T-helper 17 cell (primary cell): Measurements from ENCODE around the gene SMC3. TPM values are rescaled to one million over a fixed set of nuclear protein-coding genes. Genes with fewer than 3 reads are reported as not detected.
"Not testable (repeated sequence)": the region's sequence is repeated elsewhere in the genome, so short reads cannot be mapped to it uniquely, and the experiment has no call there.

Experiments
- ATAC-seq: fragments of 150-1000 bp; cut with Tn5 transposase; 2 replicates; pipeline ENCODE4 v1.10.0; 2021; ENCODE audit warnings: mild to moderate bottlenecking, moderate library complexity
- DNase-seq, 3 donors: peaks; one replicate each; pipeline versions ENCODE4 v3.0.0 to v3.0.0-alpha.2; 2020 to 2021
- H3K9me3 ChIP-seq: one replicate; pipeline ENCODE4 v1.7.0; 2013; ENCODE audit warnings: low read length, mild to moderate bottlenecking; ENCODE audit not compliant: control insufficient read depth, poor library complexity, severe bottlenecking
- H3K27ac Mint-ChIP-seq: one replicate; pipeline ENCODE4 v1.8.0; 2022; ENCODE audit warnings: mild to moderate bottlenecking, moderate library complexity, mixed read lengths
- H3K27me3 Mint-ChIP-seq: one replicate; pipeline ENCODE4 v1.8.0; 2022; ENCODE audit warnings: mixed read lengths
- H3K36me3 Mint-ChIP-seq: one replicate; pipeline ENCODE4 v1.8.0; 2022; ENCODE audit warnings: low read depth, mixed read lengths
- H3K4me1 Mint-ChIP-seq: one replicate; pipeline ENCODE4 v1.8.0; 2022; ENCODE audit warnings: mild to moderate bottlenecking, mixed read lengths
- H3K4me3 Mint-ChIP-seq: one replicate; pipeline ENCODE4 v1.8.0; 2022; ENCODE audit warnings: mild to moderate bottlenecking, moderate library complexity, mixed read lengths
- total RNA-seq, 4 donors: library from RNA in 2 of 4; stranded (reverse) in 2 of 4; gene quantifications; one replicate each; pipeline ENCODE4 v1.2.3 and lab custom pipeline; 2022 to 2026

SMC3 gene
- total RNA-seq, 2 donors from 2014 or later = 31.6 to 35.9 TPM

- peaks cover 15% of the 10 kb centered on the region for H3K4me1 Mint-ChIP-seq
- no peaks in the 10 kb centered on the region for H3K9me3 ChIP-seq
- H3K36me3 Mint-ChIP-seq = no peaks in the 10 kb centered on the region
- no peak overlapping the region for H3K4me3 Mint-ChIP-seq
- ATAC-seq (no peak), DNase-seq (no peak)
- H3K27me3 Mint-ChIP-seq = peaks cover 24% of the 10 kb centered on the region
- H3K27ac Mint-ChIP-seq = no peak overlapping the region
Measured at GRCh38 chr10:110612629-110613028, 45.1 kb downstream of the SMC3 start.

DNA sequence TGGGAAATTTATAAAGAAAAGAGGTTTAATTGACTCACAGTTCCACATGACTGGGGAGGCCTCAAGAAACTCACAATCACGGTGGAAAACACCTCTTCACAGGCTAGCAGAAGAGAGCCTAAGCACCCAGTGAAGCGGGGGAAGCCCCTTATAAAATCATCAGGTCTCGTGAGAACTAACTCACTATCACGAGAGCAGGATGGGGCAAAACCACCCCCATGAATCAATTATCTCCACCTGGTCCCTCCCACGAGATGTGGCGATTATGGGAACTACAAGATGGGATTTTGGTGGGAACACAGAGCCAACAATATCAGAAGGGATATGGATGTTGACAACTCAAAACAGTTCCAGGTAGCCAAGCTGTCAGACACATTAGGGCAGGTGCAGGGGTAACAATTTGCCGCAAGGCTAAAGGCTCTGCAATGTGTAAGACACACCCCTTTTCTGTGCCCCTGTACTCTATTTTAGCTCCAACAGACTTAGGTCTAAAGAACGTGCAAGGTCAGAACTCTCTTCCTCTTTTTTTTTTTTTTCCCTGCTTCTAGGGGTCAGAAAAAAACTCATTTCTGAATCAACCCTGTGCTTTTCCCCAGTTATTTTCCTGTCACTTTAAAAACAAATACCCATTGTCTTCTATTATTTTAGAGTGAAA, 46.0 kb downstream of the SMC3 start:
- peaks cover 24% of the 10 kb centered on the region for H3K27me3 Mint-ChIP-seq
- H3K9me3 ChIP-seq = no peaks in the 10 kb centered on the region
- no peak for DNase-seq
- peaks cover 16% of the 10 kb centered on the region for H3K4me1 Mint-ChIP-seq
- H3K27ac Mint-ChIP-seq = no peak overlapping the region
- peak; percentile 39 for ATAC-seq
- no peaks in the 10 kb centered on the region for H3K36me3 Mint-ChIP-seq
- H3K4me3 Mint-ChIP-seq = no peak overlapping the region

GRCh38 chr10:110613996-110614495, 46.6 kb downstream of the SMC3 start:
- DNase-seq = no peak
- ATAC-seq = no peak
- no peaks in the 10 kb centered on the region for H3K9me3 ChIP-seq
- Mint-ChIP-seq H3K4me1 (peaks cover 16% of the 10 kb centered on the region), H3K36me3 (no peaks in the 10 kb centered on the region), H3K27me3 (peaks cover 24% of the 10 kb centered on the region), H3K27ac (peak overlapping the region; percentile 51), H3K4me3 (no peak overlapping the region)

- DNase-seq (no peak), ATAC-seq (no peak)
- no peaks in the 10 kb centered on the region for H3K36me3 Mint-ChIP-seq
- no peak overlapping the region for H3K27ac Mint-ChIP-seq
- peaks cover 24% of the 10 kb centered on the region for H3K27me3 Mint-ChIP-seq
- H3K9me3 ChIP-seq = no peaks in the 10 kb centered on the region
- H3K4me3 Mint-ChIP-seq = no peak overlapping the region
- H3K4me1 Mint-ChIP-seq = peaks cover 16% of the 10 kb centered on the region
Measured at GRCh38 chr10:110615057-110615747, 47.7 kb downstream of the SMC3 start.

- H3K27ac Mint-ChIP-seq = no peak overlapping the region
- no peaks in the 10 kb centered on the region for H3K36me3 Mint-ChIP-seq
- DNase-seq (no peak), ATAC-seq (no peak)
- no peak overlapping the region for H3K4me3 Mint-ChIP-seq
- H3K4me1 Mint-ChIP-seq = peaks cover 12% of the 10 kb centered on the region
- H3K27me3 Mint-ChIP-seq = peaks cover 11% of the 10 kb centered on the region
- H3K9me3 ChIP-seq = no peaks in the 10 kb centered on the region
Measured at GRCh38 chr10:110616493-110617033, 49.1 kb downstream of the SMC3 start.

GRCh38 chr10:110617425-110618229, 50.1 kb downstream of the SMC3 start:
- Mint-ChIP-seq H3K36me3 (no peaks in the 10 kb centered on the region), H3K27ac (no peak overlapping the region), H3K4me1 (peaks cover 12% of the 10 kb centered on the region), H3K27me3 (peaks cover 10% of the 10 kb centered on the region), H3K4me3 (no peak overlapping the region)
- ATAC-seq (peak; percentile 54), DNase-seq (no peak)
- no peaks in the 10 kb centered on the region for H3K9me3 ChIP-seq

GRCh38 chr10:110618230-110618610, 50.7 kb downstream of the SMC3 start:
- Mint-ChIP-seq H3K4me3 (no peak overlapping the region), H3K27ac (no peak overlapping the region), H3K36me3 (peaks cover under 1% of the 10 kb centered on the region), H3K4me1 (peaks cover 12% of the 10 kb centered on the region), H3K27me3 (peaks cover 10% of the 10 kb centered on the region)
- no peaks in the 10 kb centered on the region for H3K9me3 ChIP-seq
- DNase-seq (no peak), ATAC-seq (no peak)

DNA sequence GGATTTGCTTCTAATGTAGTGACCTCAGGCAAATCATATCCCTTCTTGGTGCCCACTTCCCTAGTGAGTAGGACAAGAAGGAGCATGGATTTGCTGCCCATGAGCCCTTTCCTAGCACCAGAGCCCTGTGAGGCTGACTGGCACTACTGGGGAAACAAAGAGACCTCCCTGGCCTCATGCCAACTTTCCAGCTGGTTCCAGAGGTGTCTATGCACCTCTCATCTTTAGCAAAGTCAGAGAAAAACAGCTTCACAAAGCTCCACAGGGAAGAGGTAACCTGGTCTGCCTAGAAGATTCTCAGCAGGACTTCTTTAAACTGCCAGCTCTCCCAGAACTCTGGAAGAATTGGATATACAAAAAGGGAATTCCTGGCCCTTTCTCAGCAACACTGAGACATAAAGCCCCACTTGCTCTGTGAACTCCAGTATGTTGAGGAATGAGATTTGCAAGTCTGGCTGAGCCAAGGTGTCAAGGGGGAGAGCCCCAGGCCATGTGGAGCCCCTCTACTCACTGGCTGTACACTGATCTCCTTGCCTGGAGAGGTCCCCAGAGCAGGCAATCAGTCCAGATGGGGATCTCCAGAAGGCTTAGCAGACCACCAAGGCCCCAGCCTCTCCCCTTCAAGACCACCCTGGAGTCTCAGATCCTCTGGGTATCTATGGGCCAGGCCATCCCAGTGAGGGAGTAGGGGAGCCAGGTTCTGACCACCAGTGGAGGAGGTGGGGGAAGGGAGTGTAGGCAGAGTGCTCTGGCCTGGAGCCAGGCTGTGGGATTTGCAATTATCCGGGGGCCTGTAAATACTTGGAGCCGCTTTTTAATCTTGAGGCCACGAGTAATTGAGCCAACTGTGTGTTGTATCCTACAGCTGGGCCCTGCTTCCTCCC, 52.3 kb downstream of the SMC3 start:
- ATAC-seq (no peak), DNase-seq (no peak)
- no peak overlapping the region for H3K4me3 Mint-ChIP-seq
- H3K36me3 Mint-ChIP-seq = peaks cover 2% of the 10 kb centered on the region
- no peaks in the 10 kb centered on the region for H3K9me3 ChIP-seq
- no peak overlapping the region for H3K27ac Mint-ChIP-seq
- H3K27me3 Mint-ChIP-seq = no peaks in the 10 kb centered on the region
- H3K4me1 Mint-ChIP-seq = peaks cover 12% of the 10 kb centered on the region

DNA sequence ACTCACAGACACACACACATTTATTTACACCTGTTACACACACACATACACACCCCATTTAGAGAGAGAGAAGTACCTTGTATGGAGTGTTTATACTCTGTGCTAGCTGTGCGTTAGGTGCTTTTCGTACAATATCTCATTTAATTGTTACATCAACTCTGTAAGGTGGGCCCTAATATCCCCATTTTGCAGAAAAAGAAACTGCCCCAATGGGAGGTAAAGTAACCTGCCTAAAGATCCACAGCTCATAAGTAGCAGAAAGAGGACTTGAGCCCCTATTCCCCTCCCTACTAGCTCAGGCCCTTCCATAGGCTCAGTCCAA, 52.9 kb downstream of the SMC3 start:
- ATAC-seq = no peak
- H3K9me3 ChIP-seq = no peaks in the 10 kb centered on the region
- Mint-ChIP-seq H3K27me3 (no peaks in the 10 kb centered on the region), H3K27ac (no peak overlapping the region), H3K36me3 (peaks cover 2% of the 10 kb centered on the region), H3K4me1 (peaks cover 11% of the 10 kb centered on the region), H3K4me3 (no peak overlapping the region)
- no peak for DNase-seq

DNA sequence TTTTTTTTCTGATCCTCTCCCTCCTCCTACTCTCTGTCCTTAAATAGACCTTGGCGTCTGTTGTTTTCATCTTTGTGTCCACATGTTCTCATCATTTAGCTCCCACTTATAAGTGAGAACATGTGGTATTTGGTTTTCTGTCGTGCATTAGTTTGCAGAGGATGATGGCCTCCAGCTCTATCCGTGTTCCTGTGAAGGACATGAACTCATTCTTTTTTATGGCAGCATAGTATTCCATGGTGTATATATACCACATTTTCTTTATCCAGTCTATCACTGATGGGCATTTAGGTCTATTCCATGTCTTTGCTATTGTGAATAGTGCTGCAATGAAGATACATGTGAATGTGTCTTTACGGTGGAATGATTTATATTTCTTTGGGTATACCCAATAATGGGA, 55.8 kb downstream of the SMC3 start:
- H3K9me3 ChIP-seq, H3K4me3 Mint-ChIP-seq, H3K4me1 Mint-ChIP-seq, DNase-seq, H3K27me3 Mint-ChIP-seq, ATAC-seq, H3K27ac Mint-ChIP-seq, H3K36me3 Mint-ChIP-seq: not testable (repeated sequence)

DNA sequence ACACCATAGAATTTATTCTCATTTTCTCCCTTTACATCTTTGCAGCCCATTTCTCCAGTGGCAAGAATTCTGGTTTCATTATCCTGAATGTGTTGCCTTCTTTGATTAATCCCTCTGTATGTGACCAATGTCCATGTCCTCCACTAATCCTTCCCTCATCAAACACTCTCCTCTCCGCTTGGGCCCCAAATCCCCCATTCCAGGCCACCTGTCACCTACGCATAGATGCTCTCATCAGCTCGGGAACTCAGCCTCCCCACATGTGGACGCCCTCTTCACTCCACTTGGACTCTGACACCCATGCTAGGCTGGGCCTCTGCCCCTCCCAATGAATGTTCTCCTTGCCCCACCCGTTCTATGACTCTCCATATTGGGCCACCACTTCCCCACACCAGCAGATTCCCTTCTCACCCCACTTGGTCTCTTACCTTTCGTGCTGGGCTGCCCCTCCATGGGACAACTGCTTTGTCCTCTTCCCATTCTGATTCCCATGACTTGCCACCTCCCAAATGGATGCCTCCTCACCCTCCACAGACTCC, 57.9 kb downstream of the SMC3 start:
- ATAC-seq (no peak), DNase-seq (no peak)
- no peaks in the 10 kb centered on the region for H3K4me1 Mint-ChIP-seq
- H3K27ac Mint-ChIP-seq = no peak overlapping the region
- H3K4me3 Mint-ChIP-seq = no peak overlapping the region
- peaks cover 5% of the 10 kb centered on the region for H3K36me3 Mint-ChIP-seq
- H3K9me3 ChIP-seq = no peaks in the 10 kb centered on the region
- peaks cover 12% of the 10 kb centered on the region for H3K27me3 Mint-ChIP-seq
